GM12878 (cell line): ENCODE results near the gene AIRE.

Experiments
- FOXK2 ChIP-seq: fragments of 450-650 bp; IDR thresholded peaks from 2 replicates; pipeline ENCODE4 v1.6.1; 2017; ENCODE audit warnings: mild to moderate bottlenecking, moderate library complexity
- ZNF274 ChIP-seq: IDR thresholded peaks from one replicate; pipeline ENCODE4 v1.8.0; 2011; ENCODE audit not compliant: insufficient read length, insufficient read depth

DNA sequence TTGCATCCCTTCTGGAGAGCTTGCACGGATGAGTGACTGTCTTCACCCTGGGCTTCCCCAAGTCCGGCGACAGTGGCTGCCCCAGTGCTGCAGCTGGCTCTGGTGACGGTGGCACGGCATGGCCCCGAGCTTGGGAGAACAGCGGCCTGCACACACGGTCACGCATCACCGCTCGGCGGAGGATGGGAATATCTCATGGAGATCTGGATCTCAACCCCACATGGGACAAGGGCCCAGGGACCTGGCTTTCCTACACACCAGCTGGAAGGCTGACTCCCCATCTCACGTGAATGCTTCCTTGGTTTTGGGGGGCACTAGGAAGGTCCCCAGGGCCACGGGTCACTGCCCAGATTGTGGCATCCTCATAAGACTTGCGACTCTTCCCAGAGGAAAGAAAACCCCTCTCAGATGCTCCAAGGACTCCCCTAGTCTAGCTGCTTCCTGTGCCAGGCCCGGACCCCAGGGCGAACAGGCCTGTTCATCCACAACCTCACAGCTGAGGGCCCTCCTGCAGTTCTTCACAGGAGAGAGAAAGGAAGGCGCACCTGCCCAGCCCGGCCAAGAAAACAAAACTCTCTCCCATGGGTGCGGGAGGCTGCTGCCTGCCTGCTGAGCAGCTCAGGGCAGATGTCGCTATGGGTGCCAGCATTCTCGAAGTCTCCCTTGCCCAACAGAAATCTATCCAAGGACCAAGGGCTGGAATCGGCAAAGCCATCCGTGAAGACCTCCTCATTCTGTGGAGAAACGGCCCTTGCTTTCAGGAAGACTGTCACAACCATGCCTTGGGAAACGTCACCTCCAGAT, 43.6 kb downstream of the AIRE start:
- TF ChIP-seq FOXK2 (no peak), ZNF274 (no peak)
